ENCODE results near the gene ZFYVE28.

DNA sequence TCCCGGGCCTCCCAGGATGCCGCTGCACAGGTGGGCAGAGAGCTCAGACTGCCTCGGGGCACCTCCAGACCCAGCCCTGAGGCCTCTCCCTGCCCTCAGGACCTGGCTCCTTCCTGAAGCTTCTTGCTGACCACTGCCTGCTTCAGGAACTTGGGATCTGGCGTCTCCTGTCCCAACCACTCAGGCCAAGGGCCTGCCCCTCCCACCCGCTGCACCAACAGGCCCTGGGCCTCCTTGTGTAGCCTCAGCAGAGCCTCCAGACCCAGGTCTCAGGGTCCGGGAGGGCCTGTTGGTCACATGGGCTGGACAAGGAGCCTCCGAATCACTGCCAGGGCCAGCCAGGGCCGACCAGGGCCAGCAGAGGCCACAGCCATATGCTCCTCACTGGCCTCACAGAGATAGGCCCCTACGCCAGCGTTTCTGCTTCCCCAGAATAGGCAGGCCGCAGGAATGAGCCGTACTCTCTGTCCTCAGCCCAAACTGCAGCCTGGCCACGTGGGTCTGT lies 159.4 kb downstream of the ZFYVE28 start:
- TF ChIP-seq, protein P1, sequence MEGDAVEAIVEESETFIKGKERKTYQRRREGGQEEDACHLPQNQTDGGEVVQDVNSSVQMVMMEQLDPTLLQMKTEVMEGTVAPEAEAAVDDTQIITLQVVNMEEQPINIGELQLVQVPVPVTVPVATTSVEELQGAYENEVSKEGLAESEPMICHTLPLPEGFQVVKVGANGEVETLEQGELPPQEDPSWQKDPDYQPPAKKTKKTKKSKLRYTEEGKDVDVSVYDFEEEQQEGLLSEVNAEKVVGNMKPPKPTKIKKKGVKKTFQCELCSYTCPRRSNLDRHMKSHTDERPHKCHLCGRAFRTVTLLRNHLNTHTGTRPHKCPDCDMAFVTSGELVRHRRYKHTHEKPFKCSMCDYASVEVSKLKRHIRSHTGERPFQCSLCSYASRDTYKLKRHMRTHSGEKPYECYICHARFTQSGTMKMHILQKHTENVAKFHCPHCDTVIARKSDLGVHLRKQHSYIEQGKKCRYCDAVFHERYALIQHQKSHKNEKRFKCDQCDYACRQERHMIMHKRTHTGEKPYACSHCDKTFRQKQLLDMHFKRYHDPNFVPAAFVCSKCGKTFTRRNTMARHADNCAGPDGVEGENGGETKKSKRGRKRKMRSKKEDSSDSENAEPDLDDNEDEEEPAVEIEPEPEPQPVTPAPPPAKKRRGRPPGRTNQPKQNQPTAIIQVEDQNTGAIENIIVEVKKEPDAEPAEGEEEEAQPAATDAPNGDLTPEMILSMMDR (IDR thresholded peaks at IDR 0.05) = no peak
- no peak for TF ChIP-seq EP300 (IDR thresholded peaks at IDR 0.05)

Data from stomach (tissue), 4 donors.